Measurements from ENCODE around the gene LSM2. TPM values are rescaled to one million over a fixed set of nuclear protein-coding genes. Genes with fewer than 3 reads are reported as not detected.

LSM2 gene
- total and polyA plus RNA-seq, 9 of the 15 experiments (the other 6 are each of a cell fraction or from before 2014, with no cell fraction given), result 154 to 407 (median 223) TPM

GRCh38 chr6:31836474-31837368 lies 30.0 kb upstream of the LSM2 start (continued):
- TF ChIP-seq, protein P1, sequence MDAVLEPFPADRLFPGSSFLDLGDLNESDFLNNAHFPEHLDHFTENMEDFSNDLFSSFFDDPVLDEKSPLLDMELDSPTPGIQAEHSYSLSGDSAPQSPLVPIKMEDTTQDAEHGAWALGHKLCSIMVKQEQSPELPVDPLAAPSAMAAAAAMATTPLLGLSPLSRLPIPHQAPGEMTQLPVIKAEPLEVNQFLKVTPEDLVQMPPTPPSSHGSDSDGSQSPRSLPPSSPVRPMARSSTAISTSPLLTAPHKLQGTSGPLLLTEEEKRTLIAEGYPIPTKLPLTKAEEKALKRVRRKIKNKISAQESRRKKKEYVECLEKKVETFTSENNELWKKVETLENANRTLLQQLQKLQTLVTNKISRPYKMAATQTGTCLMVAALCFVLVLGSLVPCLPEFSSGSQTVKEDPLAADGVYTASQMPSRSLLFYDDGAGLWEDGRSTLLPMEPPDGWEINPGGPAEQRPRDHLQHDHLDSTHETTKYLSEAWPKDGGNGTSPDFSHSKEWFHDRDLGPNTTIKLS (IDR thresholded peaks at IDR 0.05; ENCODE audit: borderline replicate concordance, low read depth), result no peak
- TF ChIP-seq NR2C1 (IDR thresholded peaks at IDR 0.05) (no peak), NR2C1 (tag; IDR thresholded peaks at IDR 0.05) (no peak), NR4A1 (CRISPR knock-in tag; IDR thresholded peaks at IDR 0.05) (no peak), NR4A1 (tag; IDR thresholded peaks at IDR 0.05) (no peak), CHD1 (IDR thresholded peaks at IDR 0.05; ENCODE audit: low read length) (peak; percentile 68), FOXM1 (IDR thresholded peaks at IDR 0.05; ENCODE audit: low read depth) (no peak; the same call in 1 of the 2 replicates), FOXM1 (CRISPR knock-in tag; IDR thresholded peaks at IDR 0.05; ENCODE audit: low read depth) (peak; percentile 29; the same call in 1 of the 2 replicates), SUPT5H (IDR thresholded peaks at IDR 0.05) (peak; percentile 25; the same call in 1 of the 2 replicates), STAG1 (CRISPR knock-in tag; IDR thresholded peaks at IDR 0.05; ENCODE audit: borderline replicate concordance) (no peak), TAF7 (tag; IDR thresholded peaks at IDR 0.05) (peak; percentile 24; the same call in 1 of the 2 replicates), RAD21 (CRISPR knock-in tag; conservative IDR thresholded peaks at IDR 0.05 in 1 of 2, IDR thresholded peaks at IDR 0.05 in 1 of 2) (peak; percentile 29 to 32; a peak in 1 of 4 replicates), ZNF780A (CRISPR knock-in tag; IDR thresholded peaks at IDR 0.05) (no peak), RREB1 (CRISPR knock-in tag; IDR thresholded peaks at IDR 0.05) (no peak)
